ENCODE measurements around the gene LAPTM5.

DNA sequence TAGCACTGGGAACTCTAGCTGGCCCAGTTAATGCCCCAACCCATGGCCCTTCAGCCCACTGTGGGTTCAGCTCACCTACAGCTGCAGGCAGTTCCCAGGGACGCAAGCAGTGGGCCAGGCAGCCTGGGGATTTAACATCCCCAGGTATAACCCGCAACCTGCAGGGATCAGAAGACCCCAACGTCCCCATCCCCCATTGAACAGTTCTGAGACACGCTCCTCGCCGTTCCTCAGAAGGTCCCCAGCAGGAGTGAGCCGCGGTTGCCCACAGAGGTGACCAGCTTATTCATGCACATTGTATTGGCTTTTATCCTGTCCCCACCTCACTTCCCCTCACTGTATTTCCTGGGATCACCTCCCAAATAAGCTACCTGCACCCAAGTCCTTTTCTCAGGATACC lies 29.2 kb downstream of the LAPTM5 start:
- TF ChIP-seq, protein P1, sequence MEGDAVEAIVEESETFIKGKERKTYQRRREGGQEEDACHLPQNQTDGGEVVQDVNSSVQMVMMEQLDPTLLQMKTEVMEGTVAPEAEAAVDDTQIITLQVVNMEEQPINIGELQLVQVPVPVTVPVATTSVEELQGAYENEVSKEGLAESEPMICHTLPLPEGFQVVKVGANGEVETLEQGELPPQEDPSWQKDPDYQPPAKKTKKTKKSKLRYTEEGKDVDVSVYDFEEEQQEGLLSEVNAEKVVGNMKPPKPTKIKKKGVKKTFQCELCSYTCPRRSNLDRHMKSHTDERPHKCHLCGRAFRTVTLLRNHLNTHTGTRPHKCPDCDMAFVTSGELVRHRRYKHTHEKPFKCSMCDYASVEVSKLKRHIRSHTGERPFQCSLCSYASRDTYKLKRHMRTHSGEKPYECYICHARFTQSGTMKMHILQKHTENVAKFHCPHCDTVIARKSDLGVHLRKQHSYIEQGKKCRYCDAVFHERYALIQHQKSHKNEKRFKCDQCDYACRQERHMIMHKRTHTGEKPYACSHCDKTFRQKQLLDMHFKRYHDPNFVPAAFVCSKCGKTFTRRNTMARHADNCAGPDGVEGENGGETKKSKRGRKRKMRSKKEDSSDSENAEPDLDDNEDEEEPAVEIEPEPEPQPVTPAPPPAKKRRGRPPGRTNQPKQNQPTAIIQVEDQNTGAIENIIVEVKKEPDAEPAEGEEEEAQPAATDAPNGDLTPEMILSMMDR (IDR thresholded peaks at IDR 0.05) = no peak
- TF ChIP-seq POLR2A (IDR thresholded peaks at IDR 0.05) = no peak
